ENCODE results near the gene ALDOA. TPM values are rescaled to one million over a fixed set of nuclear protein-coding genes. Genes with fewer than 3 reads are reported as not detected.

The ALDOA gene
- total RNA-seq, 2 donors from 2014 or later = 306 to 384 TPM

GRCh38 chr16:30060836-30061554 is 4.6 kb upstream of the ALDOA start:
- Histone ChIP-seq H3K4me1 (peaks cover 15% of the 10 kb centered on the region), H3K27me3 (no peaks in the 10 kb centered on the region), H3K27ac (no peak overlapping the region), H3K9me3 (no peaks in the 10 kb centered on the region), H3K4me3 (no peak overlapping the region), H3K36me3 (replicated peaks in 1 of 2; ENCODE audit: insufficient read depth in 1 of 2, low read depth in 2 of 2) (no peaks in the 10 kb centered on the region)
- intact Hi-C loops (cut with DNase I) = no loop called here
- DNase-seq (no peak), ATAC-seq (no peak)
- 60 to 67% methylated on average over 2 of the region's 2 CpGs for WGBS, 2 donors
- no peak for TF ChIP-seq CTCF (IDR thresholded peaks at IDR 0.05)
- TF ChIP-seq POLR2A (IDR thresholded peaks at IDR 0.05) = no peak

- 59 to 87% methylated on average over 7 to 12 of the region's 12 CpGs for whole genome bisulfite sequencing, 2 donors
- H3K4me1 ChIP-seq = peaks cover 30% of the 10 kb centered on the region
- TF ChIP-seq CTCF (IDR thresholded peaks at IDR 0.05) = no peak
- no peak for TF ChIP-seq POLR2A (IDR thresholded peaks at IDR 0.05)
- DNase-seq (no peak), ATAC-seq (no peak)
- H3K27ac ChIP-seq = peak overlapping the region; percentile 86 to 99 (median 94)
- intact Hi-C loops (cut with DNase I) = no loop called here
- no peaks in the 10 kb centered on the region for H3K9me3 ChIP-seq
- H3K36me3 ChIP-seq (replicated peaks in 1 of 2; ENCODE audit: insufficient read depth in 1 of 2, low read depth in 2 of 2) = peaks cover 0 to 5% of the 10 kb centered on the region in 2 donors
- H3K27me3 ChIP-seq = no peaks in the 10 kb centered on the region
- H3K4me3 ChIP-seq = no peak overlapping the region
Measured at GRCh38 chr16:30063278-30063892, 2.2 kb upstream of the ALDOA start.

- Histone ChIP-seq H3K4me1 (peaks cover 37% of the 10 kb centered on the region), H3K9me3 (no peaks in the 10 kb centered on the region), H3K27me3 (no peaks in the 10 kb centered on the region), H3K36me3 (replicated peaks in 1 of 2; ENCODE audit: insufficient read depth in 1 of 2, low read depth in 2 of 2) (peaks cover 0 to 9% of the 10 kb centered on the region in 2 donors), H3K4me3 (peak overlapping the region; percentile 29 to 42), H3K27ac (peak overlapping the region; percentile 86 to 99 (median 94))
- intact Hi-C loops (cut with DNase I) = no loop called here
- TF ChIP-seq POLR2A (IDR thresholded peaks at IDR 0.05) (peak; percentile 21 to 61 (median 56)), CTCF (IDR thresholded peaks at IDR 0.05) (peak in 6 of 7 experiments; percentile 20 to 59 (median 46))
- 3 to 4% methylated on average over 16 to 27 of the region's 27 CpGs for WGBS, 2 donors
- ATAC-seq = peak; percentile 25
- peak; percentile 75 to 85 (median 84) for DNase-seq
Measured at GRCh38 chr16:30063893-30064728, 1.4 kb upstream of the ALDOA start.

GRCh38 chr16:30064729-30065101 is 845 bp upstream of the ALDOA start:
- intact Hi-C loops (cut with DNase I) = no loop called here
- no peak for TF ChIP-seq CTCF (IDR thresholded peaks at IDR 0.05)
- TF ChIP-seq POLR2A (IDR thresholded peaks at IDR 0.05) = peak in 2 of 3 donors; percentile 5 to 44
- Histone ChIP-seq H3K4me3 (peak overlapping the region; percentile 29 to 42), H3K4me1 (peaks cover 40% of the 10 kb centered on the region), H3K9me3 (no peaks in the 10 kb centered on the region), H3K36me3 (replicated peaks in 1 of 2; ENCODE audit: insufficient read depth in 1 of 2, low read depth in 2 of 2) (peaks cover 5 to 13% of the 10 kb centered on the region in 2 donors), H3K27ac (peak overlapping the region; percentile 86 to 99 (median 94)), H3K27me3 (no peaks in the 10 kb centered on the region)
- ATAC-seq (no peak), DNase-seq (peak in 1 of 4 donors; percentile 32)
- 1 to 2% methylated on average over 9 to 25 of the region's 25 CpGs for WGBS, 2 donors
